HG03139 (cell line): ENCODE data around the gene KCNG2.

Experiments
- ATAC-seq: cut with Tn5 transposase; IDR thresholded peaks from one replicate; pipeline ENCODE4 v1.9.1; 2021; ENCODE audit not compliant: unreplicated experiment

KCNG2 gene

DNA sequence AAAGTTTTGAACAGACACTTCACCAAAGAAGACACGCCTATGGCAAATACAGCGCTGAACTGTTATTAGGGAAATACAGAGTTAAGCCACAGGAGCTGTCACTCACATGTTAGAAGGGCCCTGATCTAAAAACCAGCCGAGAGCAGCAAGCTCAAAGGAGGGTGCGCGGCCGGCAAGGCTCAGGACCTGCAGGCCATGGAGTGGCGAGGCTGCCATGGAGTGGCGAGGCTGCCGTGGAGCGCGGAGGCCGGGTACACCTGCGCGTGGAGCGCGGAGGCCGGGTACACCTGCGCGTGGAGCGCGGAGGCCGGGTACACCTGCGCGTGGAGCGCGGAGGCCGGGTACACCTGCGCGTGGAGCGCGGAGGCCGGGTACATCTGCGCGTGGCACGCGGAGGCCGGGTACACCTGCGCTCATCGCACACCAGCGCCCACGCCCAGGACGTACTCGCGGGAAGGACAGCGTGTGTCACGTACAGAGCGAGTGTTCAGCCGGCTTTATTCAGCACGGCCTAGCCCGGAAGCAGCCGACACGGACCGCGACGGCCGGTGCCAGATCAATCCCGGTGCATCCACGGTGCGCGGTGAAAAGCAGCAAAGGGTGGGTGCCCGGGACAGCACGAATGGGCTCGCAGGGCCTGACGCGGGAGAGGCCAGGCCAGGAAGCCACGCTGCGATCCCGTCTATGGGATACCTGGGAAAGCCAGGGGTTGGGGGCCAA is 84.9 kb downstream of the KCNG2 start:
- ATAC-seq: no peak

DNA sequence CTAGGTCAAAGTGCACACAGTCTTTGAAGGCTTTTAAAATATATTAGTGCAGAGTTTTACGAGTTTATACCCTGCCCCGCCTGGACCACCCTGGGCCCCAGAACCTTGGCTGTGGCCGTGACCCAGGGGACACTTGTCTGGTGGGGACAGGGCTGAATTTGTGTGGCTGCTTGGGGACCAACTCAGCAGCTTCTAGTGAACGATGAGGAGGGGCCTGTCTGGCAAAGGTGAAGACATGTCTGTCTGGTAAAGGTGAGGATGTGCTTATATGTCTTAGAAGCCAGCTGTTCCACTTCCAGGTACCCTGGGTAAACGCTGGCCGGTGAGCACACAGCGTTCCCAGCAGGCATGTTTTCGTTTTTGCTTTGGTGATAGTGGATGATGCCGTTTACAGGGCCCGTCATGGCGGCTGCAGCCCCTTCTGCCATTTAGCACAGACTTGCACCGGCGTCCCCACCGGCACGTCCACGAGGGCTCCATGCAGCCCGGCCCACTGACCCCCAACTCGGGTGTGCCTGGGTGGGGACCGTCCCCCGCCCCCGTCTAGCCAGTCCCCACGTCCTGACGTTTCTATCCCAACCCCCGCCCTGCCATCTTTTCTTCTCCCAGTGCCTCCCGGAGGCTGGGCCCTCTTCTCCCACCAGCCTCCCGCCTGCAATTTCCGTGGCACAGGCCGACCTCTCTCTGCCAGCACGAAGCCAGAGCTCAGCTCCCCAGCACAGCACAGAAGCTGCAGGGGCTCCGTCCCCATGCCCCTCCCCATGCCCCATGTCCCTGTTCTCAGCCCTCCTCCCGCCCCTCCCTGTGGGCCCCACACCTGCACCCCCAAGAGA is 85.9 kb downstream of the KCNG2 start:
- ATAC-seq: no peak

DNA sequence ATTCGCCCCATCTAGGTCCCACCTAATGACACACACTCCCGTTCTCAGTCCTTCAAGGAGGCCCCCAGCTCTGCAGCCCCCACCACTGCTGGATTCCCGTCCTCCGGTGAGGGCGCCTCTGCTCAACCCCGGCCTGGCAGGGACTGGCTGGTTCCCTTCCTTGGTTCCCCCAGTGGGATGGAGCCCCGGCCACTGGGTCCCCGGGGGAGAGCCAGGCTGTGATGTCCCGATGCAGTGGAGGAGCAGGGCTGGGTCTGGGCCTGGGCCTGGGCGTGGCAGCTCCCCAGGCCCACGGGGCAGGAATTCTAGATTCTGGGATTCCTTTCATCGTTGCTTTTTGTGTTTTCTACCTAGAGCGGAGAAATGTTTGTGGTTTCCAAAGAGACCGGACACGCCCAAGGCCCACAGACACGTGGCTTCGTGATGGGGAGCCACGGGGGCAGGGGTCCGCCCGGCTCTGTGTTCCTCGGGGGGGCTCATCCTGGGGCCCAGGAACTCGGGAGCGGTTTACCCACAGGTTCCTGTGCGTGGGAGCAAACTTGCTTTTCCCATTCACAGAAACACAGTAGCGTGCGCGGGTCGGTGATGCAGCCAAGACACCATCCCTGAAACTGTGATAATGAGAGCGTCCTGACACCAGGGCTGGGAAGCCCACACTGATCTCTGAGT is 86.7 kb downstream of the KCNG2 start:
- ATAC-seq: no peak

DNA sequence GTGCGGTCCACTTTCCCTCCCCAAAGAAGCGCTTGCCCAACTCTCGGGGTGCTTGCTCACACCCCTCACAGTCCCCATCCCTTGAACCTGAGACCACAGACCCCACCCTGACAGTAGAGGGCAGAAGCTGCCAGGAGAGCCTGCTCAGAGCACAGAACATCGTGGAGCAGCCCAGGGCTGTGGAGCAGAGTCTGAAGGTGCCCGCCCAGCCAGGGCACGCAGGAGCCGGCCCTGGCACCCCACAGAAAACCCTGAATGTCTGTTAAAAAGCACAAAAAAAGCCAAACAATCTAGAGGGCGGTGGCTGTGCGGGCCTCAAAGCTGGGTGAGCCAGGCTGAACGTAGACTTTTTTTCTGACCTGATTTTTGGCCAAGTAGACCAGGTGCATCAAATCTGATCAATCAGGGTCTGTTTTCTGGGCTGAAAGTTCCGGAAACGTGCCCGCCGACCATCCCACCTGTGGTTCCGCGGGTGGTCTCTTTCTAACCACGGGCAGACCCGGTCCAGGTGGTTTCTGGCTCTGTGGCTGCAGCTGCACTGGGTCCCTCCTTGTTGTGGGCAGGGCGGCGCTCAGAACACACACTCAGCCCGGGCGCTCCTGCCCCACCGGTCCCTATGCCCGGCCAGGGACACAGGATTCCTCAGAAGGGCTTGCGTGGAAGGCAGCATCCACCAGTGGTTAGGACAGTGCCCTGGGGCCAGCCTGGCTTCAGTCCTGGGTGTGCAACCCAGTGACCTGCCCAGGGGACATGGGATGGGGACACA is 87.4 kb downstream of the KCNG2 start:
- ATAC-seq: no peak

DNA sequence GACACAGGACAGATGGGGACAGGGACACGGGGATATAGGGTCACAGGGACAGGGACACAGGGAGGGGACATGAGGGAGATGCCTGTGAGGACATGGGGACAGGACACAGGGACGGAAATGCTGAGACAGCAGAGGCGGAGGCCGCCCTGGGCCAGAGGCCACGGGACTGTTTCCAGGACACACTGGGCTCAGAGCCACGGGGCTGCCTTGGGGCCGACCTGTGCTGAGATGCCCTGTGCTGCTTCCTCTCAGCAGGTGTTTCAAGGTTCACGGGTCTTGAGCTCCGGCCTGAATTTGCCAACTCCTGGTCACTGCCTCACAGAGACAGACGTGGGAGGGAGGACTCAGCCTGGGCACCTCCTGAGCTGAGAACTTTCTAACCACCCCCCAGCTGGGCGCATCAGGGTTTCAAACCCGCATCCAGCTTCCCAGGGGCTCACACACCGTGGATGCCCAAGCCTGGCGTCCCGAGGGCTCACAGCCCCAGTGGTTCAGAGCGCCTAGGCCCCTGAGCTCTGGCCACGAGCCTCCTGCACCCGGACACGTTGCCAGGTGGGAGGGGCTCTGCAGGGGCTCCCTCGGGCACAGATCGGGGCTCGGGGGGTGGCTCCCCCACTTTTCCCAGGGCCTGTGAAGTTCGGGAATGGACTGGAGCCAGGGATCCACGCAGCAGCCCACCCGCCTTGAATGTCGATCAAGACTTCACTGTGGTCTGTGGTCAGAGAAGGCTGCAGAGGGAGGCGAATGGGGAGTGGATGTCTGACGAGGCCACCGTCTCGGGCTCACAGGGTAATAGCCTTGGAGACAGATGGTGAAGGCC is 89.7 kb downstream of the KCNG2 start:
- no peak for ATAC-seq

DNA sequence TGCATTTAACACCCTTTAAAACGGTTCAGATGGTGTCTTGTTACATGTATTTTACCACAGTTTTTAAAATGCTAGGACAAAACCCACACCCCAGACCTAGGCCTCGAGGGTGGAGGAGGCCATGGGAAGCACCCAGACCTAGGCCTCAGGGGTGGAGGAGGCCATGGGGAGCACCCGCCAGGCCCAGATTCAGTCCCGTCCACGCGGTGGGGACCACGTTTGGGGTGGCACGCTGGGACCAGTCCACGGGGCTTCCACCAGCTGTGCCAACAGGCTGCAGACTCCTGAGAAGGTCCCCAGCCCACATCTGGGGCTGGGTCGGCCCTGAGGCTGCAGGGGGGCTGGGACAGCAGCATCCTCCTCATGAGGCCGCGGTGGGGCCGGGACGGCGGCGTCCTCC is 90.3 kb downstream of the KCNG2 start:
- no peak for ATAC-seq

DNA sequence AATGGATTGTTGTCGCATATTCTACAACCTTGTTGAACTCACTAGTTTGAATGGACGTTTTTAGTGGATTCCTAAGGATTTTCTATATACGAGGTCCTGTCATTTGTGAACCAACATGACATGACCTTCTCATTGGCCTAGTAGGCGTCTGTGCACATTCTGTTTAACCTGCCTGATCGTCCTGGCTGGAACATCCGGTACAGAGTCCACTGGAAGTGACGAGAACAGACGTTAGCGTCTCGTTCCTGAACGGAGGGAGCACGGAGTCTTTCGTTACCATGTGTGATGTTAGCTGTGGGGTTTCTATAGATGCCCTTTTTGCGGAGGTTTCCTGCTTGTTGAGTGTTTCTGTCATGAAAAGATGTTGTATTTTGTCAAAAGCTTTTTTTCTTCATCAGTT is 91.8 kb downstream of the KCNG2 start:
- ATAC-seq: no peak

DNA sequence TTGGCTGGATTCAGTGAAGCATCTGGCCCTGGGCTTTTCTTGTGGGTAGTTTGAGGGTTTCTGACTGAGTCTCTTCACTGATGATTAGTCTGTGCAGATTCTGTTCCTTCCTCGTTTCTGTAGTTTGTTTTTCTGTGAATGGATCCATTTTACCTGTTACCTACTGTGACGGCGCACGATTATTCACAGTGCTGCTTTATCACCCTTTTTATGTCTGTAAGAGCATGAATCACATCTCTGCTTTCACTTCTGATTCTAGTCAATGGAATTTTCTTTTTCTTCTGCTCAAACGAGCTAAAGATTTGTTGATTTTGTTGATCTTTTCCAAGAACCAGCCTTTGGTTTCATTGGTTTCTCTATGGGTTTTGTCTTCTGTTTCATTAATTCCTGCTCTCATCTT is 92.9 kb downstream of the KCNG2 start:
- no peak for ATAC-seq

DNA sequence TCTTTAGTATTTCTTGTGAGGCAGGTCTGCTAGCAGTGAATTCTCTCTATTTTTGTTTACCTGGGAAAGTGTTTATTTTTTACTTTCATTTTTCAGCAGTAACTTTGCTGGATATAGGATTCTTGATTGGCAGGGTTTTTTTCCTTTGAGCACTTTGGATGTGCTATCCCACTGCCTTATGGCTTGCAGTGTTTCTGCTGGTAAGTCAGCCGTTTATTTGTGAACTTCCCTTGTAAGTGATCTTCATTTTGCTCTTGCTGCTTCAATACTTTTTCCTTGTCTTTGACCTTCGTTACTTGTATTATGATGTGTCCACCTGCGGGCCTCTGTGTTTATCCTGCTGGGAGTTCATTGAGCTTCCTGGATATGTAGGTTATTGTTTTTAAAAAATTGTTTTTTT is 99.0 kb downstream of the KCNG2 start:
- ATAC-seq: no peak

DNA sequence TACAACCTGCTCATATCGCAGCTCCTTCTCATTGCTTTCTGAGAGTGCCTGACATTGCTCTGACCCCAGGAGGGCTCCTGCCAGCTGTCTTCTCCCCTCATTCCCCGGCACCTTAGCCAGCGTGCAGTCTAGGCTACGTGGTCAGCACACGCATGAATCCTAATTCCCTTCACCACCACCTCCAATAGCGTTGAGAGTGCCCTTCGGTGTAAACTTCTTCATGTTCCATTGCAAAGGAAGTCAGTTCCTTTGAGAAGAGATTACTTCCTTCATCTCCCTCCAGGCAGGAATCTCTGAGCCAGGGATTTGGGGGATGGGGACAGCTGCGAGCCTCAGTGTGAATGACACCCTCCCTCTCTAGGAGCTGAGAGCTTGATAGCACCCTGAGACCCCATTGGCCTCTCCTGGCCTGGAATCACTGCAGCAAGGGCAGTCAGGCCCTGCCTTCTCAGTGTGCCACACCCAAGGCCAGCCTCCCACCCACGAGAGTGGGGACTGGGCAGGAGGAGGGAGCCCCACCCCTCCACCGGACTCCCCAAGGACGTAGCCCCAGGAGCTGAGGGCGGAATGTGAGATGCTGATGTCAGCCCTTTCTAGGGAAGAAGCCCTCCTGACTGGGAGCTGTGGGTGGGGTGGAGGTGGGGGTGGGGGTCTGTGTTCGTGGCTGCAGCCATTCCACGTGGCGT is 100.3 kb downstream of the KCNG2 start:
- ATAC-seq: no peak

DNA sequence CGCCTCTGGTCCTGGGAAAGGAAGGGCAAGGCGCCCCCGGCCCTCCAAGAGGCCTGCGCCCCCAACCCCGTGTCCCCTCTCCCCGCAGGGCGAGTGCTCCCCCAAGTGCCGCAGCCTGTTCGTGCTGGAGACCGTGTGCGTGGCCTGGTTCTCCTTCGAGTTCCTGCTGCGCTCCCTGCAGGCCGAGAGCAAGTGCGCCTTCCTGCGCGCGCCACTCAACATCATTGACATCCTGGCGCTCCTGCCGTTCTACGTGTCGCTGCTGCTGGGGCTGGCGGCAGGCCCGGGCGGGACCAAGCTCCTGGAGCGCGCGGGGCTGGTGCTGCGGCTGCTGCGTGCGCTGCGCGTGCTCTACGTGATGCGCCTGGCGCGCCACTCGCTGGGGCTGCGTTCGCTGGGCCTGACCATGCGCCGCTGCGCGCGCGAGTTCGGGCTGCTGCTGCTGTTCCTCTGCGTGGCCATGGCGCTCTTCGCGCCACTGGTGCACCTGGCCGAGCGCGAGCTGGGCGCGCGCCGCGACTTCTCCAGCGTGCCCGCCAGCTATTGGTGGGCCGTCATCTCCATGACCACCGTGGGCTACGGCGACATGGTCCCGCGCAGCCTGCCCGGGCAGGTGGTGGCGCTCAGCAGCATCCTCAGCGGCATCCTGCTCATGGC is 101.3 kb downstream of the KCNG2 start:
- ATAC-seq: no peak

DNA sequence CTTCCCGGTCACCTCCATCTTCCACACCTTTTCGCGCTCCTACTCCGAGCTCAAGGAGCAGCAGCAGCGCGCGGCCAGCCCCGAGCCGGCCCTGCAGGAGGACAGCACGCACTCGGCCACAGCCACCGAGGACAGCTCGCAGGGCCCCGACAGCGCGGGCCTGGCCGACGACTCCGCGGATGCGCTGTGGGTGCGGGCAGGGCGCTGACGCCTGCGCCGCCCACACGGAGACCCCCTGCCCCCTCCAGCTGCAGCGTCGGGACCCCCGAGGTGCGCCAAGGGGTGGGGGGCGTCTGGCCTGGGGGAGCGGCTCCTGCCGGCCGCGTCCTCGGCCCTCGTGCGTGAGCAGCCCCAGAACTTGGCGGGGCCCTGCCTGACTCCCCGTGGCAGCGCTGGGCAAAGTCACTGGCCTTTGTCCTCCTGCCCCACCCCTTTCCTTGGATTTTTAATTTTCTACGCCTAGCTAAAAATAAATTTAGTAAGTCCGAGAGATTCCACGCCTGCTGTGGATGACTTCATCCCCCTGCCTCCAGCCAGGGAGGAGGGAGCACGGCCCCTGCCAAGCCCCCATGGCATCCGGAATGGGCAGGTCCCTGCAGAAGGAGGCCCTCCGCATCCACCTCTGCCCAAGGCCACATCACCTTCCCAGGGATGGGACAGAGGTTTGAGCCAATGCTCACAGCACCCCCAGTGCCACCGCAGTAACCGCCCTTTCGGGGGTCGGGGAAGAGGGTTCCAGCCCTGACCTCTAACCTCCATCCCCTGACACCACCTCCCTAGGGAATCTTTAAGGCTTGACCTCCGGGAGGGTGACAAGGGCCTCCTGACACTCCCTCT is 102.1 kb downstream of the KCNG2 start:
- no peak for ATAC-seq

DNA sequence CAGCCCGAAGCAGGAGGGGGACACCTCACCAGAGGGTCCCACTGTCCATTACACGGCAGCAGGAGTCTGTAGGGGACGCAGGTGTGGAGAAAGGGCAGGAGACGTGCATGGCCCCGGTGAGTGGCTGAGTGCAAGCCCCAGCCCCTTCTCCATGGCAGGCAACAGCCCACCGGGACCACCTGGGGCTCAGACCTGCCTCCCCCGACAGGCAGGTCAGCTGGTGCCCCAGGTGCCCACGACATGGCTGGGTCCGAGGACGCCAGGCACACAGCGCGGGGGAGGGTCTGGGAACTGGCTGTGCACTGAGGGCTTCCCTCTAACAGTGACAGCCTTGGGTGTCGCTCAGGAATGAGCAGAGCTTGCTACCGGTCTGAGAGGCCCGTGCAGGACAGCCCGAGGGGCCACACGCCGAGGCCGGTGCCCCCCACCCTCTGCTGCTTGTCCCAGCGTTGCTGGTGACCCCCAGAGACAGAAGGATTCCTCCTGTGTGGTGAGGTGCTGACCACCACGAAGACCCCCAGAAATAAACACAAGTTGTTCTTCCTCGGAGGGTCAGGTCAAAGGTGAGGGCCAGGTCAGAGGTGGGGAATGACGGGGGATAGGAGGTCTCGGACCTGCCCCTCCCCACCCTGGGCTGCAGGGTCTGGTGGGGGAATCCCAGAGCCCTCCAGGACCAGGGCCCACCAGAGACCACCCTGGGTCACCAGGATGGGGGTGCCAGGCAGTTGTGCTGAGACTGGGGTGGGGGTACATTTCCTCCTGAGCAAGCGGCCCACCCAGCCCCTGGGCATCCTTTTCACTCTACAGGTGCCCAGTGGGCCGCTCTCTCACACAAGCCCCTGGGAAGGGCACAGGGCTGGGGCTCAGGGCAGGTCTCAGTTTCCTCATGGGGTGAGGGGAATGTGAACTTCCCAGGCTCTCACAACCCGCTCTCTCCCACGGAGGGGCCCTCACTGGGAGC is 103.2 kb downstream of the KCNG2 start:
- no peak for ATAC-seq

DNA sequence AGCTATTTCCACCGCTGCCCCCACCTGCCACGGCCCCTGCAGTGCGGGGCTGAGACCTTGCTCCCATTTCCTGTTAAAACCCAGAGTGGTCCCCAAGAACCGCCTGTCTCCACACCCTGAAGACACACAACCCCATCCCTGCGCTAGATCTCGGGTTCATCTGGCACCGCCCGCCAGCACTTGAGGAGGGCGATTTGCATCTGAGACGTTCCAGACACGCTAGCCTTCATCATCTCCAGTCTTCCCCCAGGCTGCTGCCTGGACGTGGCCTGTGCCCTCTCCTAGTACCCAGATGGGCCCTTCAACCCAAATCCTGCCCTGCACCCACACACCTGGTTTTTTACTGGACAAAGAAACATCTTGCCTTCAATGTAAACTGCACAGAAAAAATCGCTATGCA is 103.9 kb downstream of the KCNG2 start:
- ATAC-seq: no peak

DNA sequence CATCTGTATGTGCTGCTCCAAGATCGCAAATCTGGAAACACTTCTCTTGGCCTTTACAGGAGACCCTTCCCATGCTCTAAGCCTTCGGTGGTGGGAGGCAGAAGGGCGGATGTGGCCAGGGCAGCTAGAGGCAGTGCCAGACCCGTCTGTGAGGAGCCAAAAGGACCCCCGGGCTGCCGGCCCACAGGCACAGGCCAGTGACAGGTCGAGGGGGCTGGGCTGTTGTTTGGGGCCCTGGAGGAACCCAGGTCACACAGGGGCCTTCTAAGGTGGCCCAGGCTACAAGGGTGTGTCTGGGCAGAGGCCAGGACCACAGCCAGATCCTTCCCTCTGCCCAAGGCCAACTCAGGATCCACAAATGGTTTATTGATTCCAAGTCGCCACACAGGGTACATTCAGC is 104.3 kb downstream of the KCNG2 start:
- ATAC-seq: no peak

DNA sequence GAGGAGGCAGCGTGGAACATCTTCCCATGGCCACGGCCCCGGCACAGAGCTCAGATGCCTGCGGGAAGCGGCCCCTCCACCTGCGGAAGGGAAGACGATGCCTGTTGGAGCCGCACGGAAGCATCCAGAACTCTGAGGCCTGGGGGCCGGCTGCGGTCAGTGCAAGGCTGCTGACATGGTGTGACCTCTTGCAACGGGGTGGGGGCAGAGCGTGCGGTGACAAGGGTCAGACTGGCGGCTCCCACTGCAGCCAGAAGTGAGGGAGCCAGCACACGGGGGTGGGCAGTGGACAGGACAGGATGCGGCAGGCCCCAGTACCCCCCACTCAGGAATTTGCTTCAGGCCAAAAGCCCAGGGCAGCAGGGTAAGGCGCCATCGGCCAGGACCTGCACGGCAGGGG is 104.9 kb downstream of the KCNG2 start:
- ATAC-seq: no peak

DNA sequence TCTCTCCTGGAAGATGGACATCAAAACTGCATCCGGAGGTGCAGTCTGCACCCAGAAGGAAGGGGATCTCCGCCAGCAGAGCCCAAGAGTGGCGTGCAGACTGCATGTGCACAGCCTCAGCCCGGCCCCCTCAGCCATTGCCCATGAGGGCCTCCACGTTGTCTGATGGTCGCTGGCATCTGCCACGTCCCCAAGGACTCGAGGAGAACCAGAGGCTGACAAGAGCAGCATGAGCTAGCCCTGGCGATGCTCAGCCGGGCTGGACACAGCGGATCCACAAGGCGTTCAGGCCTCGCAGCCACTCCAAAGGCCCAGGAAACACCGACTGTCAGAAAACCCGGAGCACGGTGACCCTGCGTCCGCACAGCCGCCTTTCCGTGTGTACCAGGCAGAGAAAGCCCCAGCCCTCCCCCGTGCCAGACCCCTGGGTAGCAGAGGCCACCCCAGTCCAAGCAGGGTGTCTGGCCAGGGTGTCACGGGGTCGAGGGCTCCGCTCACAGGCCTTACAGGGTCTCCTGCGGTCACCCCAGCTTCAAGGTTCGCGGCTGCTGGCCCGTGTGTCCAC is 105.4 kb downstream of the KCNG2 start:
- no peak for ATAC-seq
